ENCODE results near the gene PALD1. TPM values are rescaled to one million over a fixed set of nuclear protein-coding genes. Genes with fewer than 3 reads are reported as not detected.

Gene PALD1
- total and polyA plus RNA-seq, 2 of the 4 experiments (the other 2 are of a cell fraction), result 0.12 to 0.18 TPM

- 86% methylated on average over 1 of the region's 5 CpGs; no CpG with 5 or more reads in 1 of the 2 experiments for WGBS, 2 experiments (ENCODE audit: extremely low coverage in 2 of 2, insufficient read length in 1 of 2)
- no TSS peak for BruUV-seq (replicated peaks)
- no peaks in the 10 kb centered on the region for H4K20me1 ChIP-seq (ENCODE audit: insufficient read depth, low read length)
Observed at GRCh38 chr10:70533189-70533558, 54.6 kb downstream of the PALD1 start.

More at GRCh38 chr10:70533189-70533558, 54.6 kb downstream of the PALD1 start:
- no peak overlapping the region for H3K4me2 ChIP-seq (ENCODE audit: low read depth, low read length)
- no peaks in the 10 kb centered on the region for H3K79me1 ChIP-seq (ENCODE audit: low read depth in 1 of 2, low read length in 2 of 2)
- no peak overlapping the region for H2AK9ac ChIP-seq (replicated peaks; ENCODE audit: low read depth, low read length, poor library complexity)
- DNase-seq (no peak), ATAC-seq (ENCODE audit: low read depth) (no peak)
- H4K8ac ChIP-seq (ENCODE audit: low read depth in 2 of 2, low read length in 2 of 2), result no peak overlapping the region
- dilution Hi-C loops (cut with HindIII; ENCODE audit: low sequenced_read_pairs, unreplicated experiment), result no loop called here
- H2BK120ac ChIP-seq (ENCODE audit: low read depth, low read length), result no peak overlapping the region
- no peaks in the 10 kb centered on the region for H3K9me1 ChIP-seq (ENCODE audit: insufficient read depth, low read length)
- no peak overlapping the region for H3K9ac ChIP-seq (ENCODE audit: low read depth, low read length)
- ChIA-PET POLR2A (ENCODE audit: unreplicated experiment) (no interaction called here), CTCF (no interaction called here)
- no peak overlapping the region for H3K4me3 ChIP-seq (ENCODE audit: insufficient read depth, low read depth, low read length)
- H3K9me3 ChIP-seq (ENCODE audit: control insufficient read depth, insufficient read depth, low read length), result no peaks in the 10 kb centered on the region
- H2AFZ ChIP-seq (replicated peaks; ENCODE audit: low read length, poor library complexity), result no peak overlapping the region
- no peak overlapping the region for H2BK20ac ChIP-seq (ENCODE audit: low read depth, low read length)
- H2BK15ac ChIP-seq (ENCODE audit: low read depth, low read length), result no peak overlapping the region
- no peak overlapping the region for H3K56ac ChIP-seq (ENCODE audit: extremely low read depth, insufficient read depth, low read length)
- no peaks in the 10 kb centered on the region for H3K4me1 ChIP-seq (ENCODE audit: control insufficient read depth, insufficient read depth, low read length)
- TF ChIP-seq USF2 (IDR thresholded peaks at IDR 0.05; ENCODE audit: low read depth, low read length), result no peak
- H2BK5ac ChIP-seq (ENCODE audit: low read depth, low read length, poor library complexity, severe bottlenecking), result peak overlapping the region; percentile 20
- H4K91ac ChIP-seq (ENCODE audit: insufficient read depth, low read depth, low read length), result no peak overlapping the region
- no peak overlapping the region for H3K23ac ChIP-seq (ENCODE audit: low read depth, low read length)
- H2AK5ac ChIP-seq (ENCODE audit: low read depth, low read length), result no peak overlapping the region
- intact Hi-C loops (cut with micrococcal nuclease), result no loop called here
- H4K5ac ChIP-seq (ENCODE audit: low read depth, low read length), result no peak overlapping the region
- H3K27ac ChIP-seq (ENCODE audit: insufficient read depth, low read length), result no peak overlapping the region
- H3K18ac ChIP-seq (ENCODE audit: low read depth, low read length), result no peak overlapping the region
- H3K27me3 ChIP-seq (ENCODE audit: control insufficient read depth, insufficient read depth, low read length), result peaks cover 24% of the 10 kb centered on the region
- in situ Hi-C loops (cut with MboI; ENCODE audit: low sequenced_read_pairs), result no loop called here
- no peak overlapping the region for H3K4ac ChIP-seq (ENCODE audit: low read depth, low read length)
- H3K14ac ChIP-seq (replicated peaks; ENCODE audit: low read depth, low read length), result no peak overlapping the region
- no peaks in the 10 kb centered on the region for H3K36me3 ChIP-seq (ENCODE audit: control insufficient read depth, insufficient read depth, low read length)

All from IMR-90 (cell line).